Endodermal cell (in vitro differentiated cells): ENCODE data around the gene SLC12A4. TPM values are rescaled to one million over a fixed set of nuclear protein-coding genes. Genes with fewer than 3 reads are reported as not detected.

Experiments used
- DNase-seq: peaks from one replicate; pipeline ENCODE4 v3.0.0-alpha.2; 2017
- H3K27ac ChIP-seq: 2 replicates; pipeline ENCODE4 v1.5.1; 2013; ENCODE audit warnings: mild to moderate bottlenecking, low read depth, low read length, moderate library complexity
- H3K27me3 ChIP-seq: 2 replicates; pipeline ENCODE4 v1.6.1; 2013; ENCODE audit warnings: mild to moderate bottlenecking, low read length, moderate library complexity; ENCODE audit not compliant: insufficient read depth, control insufficient read depth, poor library complexity, severe bottlenecking
- H3K36me3 ChIP-seq: 2 replicates; pipeline ENCODE4 v1.7.0; 2013; ENCODE audit warnings: mild to moderate bottlenecking, low read length, moderate library complexity; ENCODE audit not compliant: control insufficient read depth, insufficient read depth
- H3K4me1 ChIP-seq: one replicate; pipeline ENCODE4 v1.7.0; 2013; ENCODE audit warnings: low read length; ENCODE audit not compliant: control insufficient read depth, insufficient read depth
- H3K4me3 ChIP-seq: 2 replicates; pipeline ENCODE4 v1.5.1; 2013; ENCODE audit warnings: mild to moderate bottlenecking, low read length, moderate library complexity
- H3K9ac ChIP-seq: 2 replicates; pipeline ENCODE4 v1.6.1; 2013; ENCODE audit warnings: mild to moderate bottlenecking, low read length, moderate library complexity; ENCODE audit not compliant: poor library complexity, severe bottlenecking; ENCODE audit errors: extremely low read depth
- H3K9me3 ChIP-seq: 2 replicates; pipeline ENCODE4 v1.6.1; 2013; ENCODE audit warnings: mild to moderate bottlenecking, low read length, moderate library complexity; ENCODE audit not compliant: control insufficient read depth
- H3K27ac Mint-ChIP-seq: 2 replicates; pipeline ENCODE4 v1.8.0; 2020; ENCODE audit warnings: mixed read lengths
- H3K27me3 Mint-ChIP-seq: 2 replicates; pipeline ENCODE4 v1.8.0; 2021; ENCODE audit warnings: mild to moderate bottlenecking, mixed read lengths; ENCODE audit not compliant: insufficient read depth
- H3K36me3 Mint-ChIP-seq: 2 replicates; pipeline ENCODE4 v1.8.0; 2020; ENCODE audit warnings: low read depth, mixed read lengths
- H3K4me1 Mint-ChIP-seq: 2 replicates; pipeline ENCODE4 v1.8.0; 2020; ENCODE audit warnings: mixed read lengths
- H3K4me3 Mint-ChIP-seq: 2 replicates; pipeline ENCODE4 v1.8.0; 2020; ENCODE audit warnings: mild to moderate bottlenecking, moderate library complexity, mixed read lengths
- H3K9me3 Mint-ChIP-seq: 2 replicates; pipeline ENCODE4 v1.8.0; 2020; ENCODE audit warnings: mild to moderate bottlenecking, mixed read lengths
- WGBS, 2 experiments: methylation state at CpG; one replicate each; pipeline versions ENCODE4 v1.1.5 to v1.1.7; 2013; ENCODE audit warnings: missing lambda C conversion rate in 2 of 2, mixed read lengths in 1 of 2; ENCODE audit not compliant: insufficient coverage in 1 of 2, insufficient read length in 1 of 2; 5-methylcytosine and 5-hydroxymethylcytosine counted together
- total RNA-seq, 2 donors: library from RNA; stranded (reverse); fragmentation: NEBNext Ultra II Directional in 1 of 2; extraction: Animal tissue kit (Norgen Biotek cat#: 25700) in 1 of 2; gene quantifications; 2 replicates in 1 of 2; 3 replicates in 1 of 2; pipeline ENCODE4 v1.2.1, GENCODE V29; 2021
- TF ChIP-seq, protein P1 (sequence below): fragments of 200-600 bp; sonication (generic); conservative IDR thresholded peaks from 2 replicates; pipeline ENCODE4 v1.5.0; 2021; ENCODE audit warnings: antibody characterized with exemption, mild to moderate bottlenecking

The SLC12A4 gene
- total RNA-seq, 2 donors from 2014 or later, result 37.9 to 43.4 TPM

GRCh38 chr16:68009157-68009735, 40.8 kb upstream of the SLC12A4 start:
- TF ChIP-seq, protein P1, sequence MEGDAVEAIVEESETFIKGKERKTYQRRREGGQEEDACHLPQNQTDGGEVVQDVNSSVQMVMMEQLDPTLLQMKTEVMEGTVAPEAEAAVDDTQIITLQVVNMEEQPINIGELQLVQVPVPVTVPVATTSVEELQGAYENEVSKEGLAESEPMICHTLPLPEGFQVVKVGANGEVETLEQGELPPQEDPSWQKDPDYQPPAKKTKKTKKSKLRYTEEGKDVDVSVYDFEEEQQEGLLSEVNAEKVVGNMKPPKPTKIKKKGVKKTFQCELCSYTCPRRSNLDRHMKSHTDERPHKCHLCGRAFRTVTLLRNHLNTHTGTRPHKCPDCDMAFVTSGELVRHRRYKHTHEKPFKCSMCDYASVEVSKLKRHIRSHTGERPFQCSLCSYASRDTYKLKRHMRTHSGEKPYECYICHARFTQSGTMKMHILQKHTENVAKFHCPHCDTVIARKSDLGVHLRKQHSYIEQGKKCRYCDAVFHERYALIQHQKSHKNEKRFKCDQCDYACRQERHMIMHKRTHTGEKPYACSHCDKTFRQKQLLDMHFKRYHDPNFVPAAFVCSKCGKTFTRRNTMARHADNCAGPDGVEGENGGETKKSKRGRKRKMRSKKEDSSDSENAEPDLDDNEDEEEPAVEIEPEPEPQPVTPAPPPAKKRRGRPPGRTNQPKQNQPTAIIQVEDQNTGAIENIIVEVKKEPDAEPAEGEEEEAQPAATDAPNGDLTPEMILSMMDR, result no peak
- Histone ChIP-seq H3K4me3 (no peak overlapping the region), H3K9me3 (no peaks in the 10 kb centered on the region), H3K4me1 (peaks cover 4% of the 10 kb centered on the region), H3K36me3 (no peaks in the 10 kb centered on the region), H3K27ac (no peak overlapping the region), H3K9ac (no peak overlapping the region), H3K27me3 (no peaks in the 10 kb centered on the region)
- Mint-ChIP-seq H3K4me3 (no peak overlapping the region), H3K4me1 (peaks cover 17% of the 10 kb centered on the region), H3K36me3 (no peaks in the 10 kb centered on the region), H3K27me3 (peaks cover 4% of the 10 kb centered on the region), H3K27ac (no peak overlapping the region), H3K9me3 (no peaks in the 10 kb centered on the region)
- 66 to 79% methylated on average over 6 to 9 of the region's 9 CpGs for WGBS, 2 experiments
- peak; percentile 65 for DNase-seq

- no peak overlapping the region for H3K4me3 Mint-ChIP-seq
- TF ChIP-seq, protein P1, result no peak
- Histone ChIP-seq H3K9ac (no peak overlapping the region), H3K27me3 (no peaks in the 10 kb centered on the region), H3K36me3 (no peaks in the 10 kb centered on the region), H3K27ac (no peak overlapping the region), H3K9me3 (no peaks in the 10 kb centered on the region), H3K4me1 (peaks cover 4% of the 10 kb centered on the region), H3K4me3 (no peak overlapping the region)
- H3K27ac Mint-ChIP-seq, result peak overlapping the region; percentile 67
- peak; percentile 78 for DNase-seq
- H3K27me3 Mint-ChIP-seq, result no peaks in the 10 kb centered on the region
- peaks cover 12% of the 10 kb centered on the region for H3K4me1 Mint-ChIP-seq
- WGBS, 2 experiments, result 83 to 89% methylated on average over 4 to 6 of the region's 6 CpGs
- H3K36me3 Mint-ChIP-seq, result no peaks in the 10 kb centered on the region
- H3K9me3 Mint-ChIP-seq, result no peaks in the 10 kb centered on the region
Observed at GRCh38 chr16:68005786-68006286, 37.4 kb upstream of the SLC12A4 start.

GRCh38 chr16:68005211-68005610, 36.8 kb upstream of the SLC12A4 start:
- no peak overlapping the region for H3K4me3 ChIP-seq
- no peak overlapping the region for H3K4me3 Mint-ChIP-seq
- H3K9me3 Mint-ChIP-seq, result no peaks in the 10 kb centered on the region
- no peaks in the 10 kb centered on the region for H3K27me3 Mint-ChIP-seq
- 87 to 94% methylated on average over 7 to 9 of the region's 9 CpGs for WGBS, 2 experiments
- no peaks in the 10 kb centered on the region for H3K36me3 ChIP-seq
- no peaks in the 10 kb centered on the region for H3K27me3 ChIP-seq
- no peaks in the 10 kb centered on the region for H3K36me3 Mint-ChIP-seq
- peaks cover 4% of the 10 kb centered on the region for H3K4me1 ChIP-seq
- peaks cover 12% of the 10 kb centered on the region for H3K4me1 Mint-ChIP-seq
- H3K9ac ChIP-seq, result no peak overlapping the region
- no peak overlapping the region for H3K27ac Mint-ChIP-seq
- no peak for DNase-seq
- TF ChIP-seq, protein P1, result no peak
- no peaks in the 10 kb centered on the region for H3K9me3 ChIP-seq
- H3K27ac ChIP-seq, result no peak overlapping the region
